Measurements from ENCODE around the gene AKAP8L.

Gene AKAP8L

GRCh38 chr19:15441317-15441716, 22.5 kb upstream of the AKAP8L start:
- Histone ChIP-seq H3K36me3 (ENCODE audit: control insufficient read depth, insufficient read depth, low read length) (no peaks in the 10 kb centered on the region), H3K27me3 (ENCODE audit: control insufficient read depth, insufficient read depth, low read length, poor library complexity, severe bottlenecking) (no peaks in the 10 kb centered on the region), H3K4me1 (ENCODE audit: control insufficient read depth, insufficient read depth, low read length) (peaks cover 8% of the 10 kb centered on the region), H3K27ac (ENCODE audit: insufficient read depth, low read depth, low read length, poor library complexity, severe bottlenecking) (no peak overlapping the region), H3K4me3 (ENCODE audit: insufficient read depth, low read depth, low read length) (no peak overlapping the region), H3K9me3 (ENCODE audit: control insufficient read depth, low read length) (no peaks in the 10 kb centered on the region)
- WGBS, 2 experiments = 89 to 92% methylated on average over 3 of the region's 3 CpGs

- no peak overlapping the region for H3K27ac ChIP-seq (ENCODE audit: insufficient read depth, low read depth, low read length, poor library complexity, severe bottlenecking)
- H3K27me3 ChIP-seq (ENCODE audit: control insufficient read depth, insufficient read depth, low read length, poor library complexity, severe bottlenecking) = no peaks in the 10 kb centered on the region
- 94% methylated on average over 38 of the region's 38 CpGs for WGBS, 2 experiments
- no peaks in the 10 kb centered on the region for H3K36me3 ChIP-seq (ENCODE audit: control insufficient read depth, insufficient read depth, low read length)
- H3K4me3 ChIP-seq (ENCODE audit: insufficient read depth, low read depth, low read length) = no peak overlapping the region
- no peaks in the 10 kb centered on the region for H3K9me3 ChIP-seq (ENCODE audit: control insufficient read depth, low read length)
- H3K4me1 ChIP-seq (ENCODE audit: control insufficient read depth, insufficient read depth, low read length) = peaks cover 8% of the 10 kb centered on the region
Measured at GRCh38 chr19:15439821-15440641, 21.2 kb upstream of the AKAP8L start.

GRCh38 chr19:15439078-15439799, 20.5 kb upstream of the AKAP8L start:
- H3K4me3 ChIP-seq (ENCODE audit: insufficient read depth, low read depth, low read length) = no peak overlapping the region
- H3K4me1 ChIP-seq (ENCODE audit: control insufficient read depth, insufficient read depth, low read length) = peaks cover 8% of the 10 kb centered on the region
- no peak overlapping the region for H3K27ac ChIP-seq (ENCODE audit: insufficient read depth, low read depth, low read length, poor library complexity, severe bottlenecking)
- 86 to 88% methylated on average over 24 to 25 of the region's 25 CpGs for WGBS, 2 experiments
- H3K27me3 ChIP-seq (ENCODE audit: control insufficient read depth, insufficient read depth, low read length, poor library complexity, severe bottlenecking) = no peaks in the 10 kb centered on the region
- no peaks in the 10 kb centered on the region for H3K36me3 ChIP-seq (ENCODE audit: control insufficient read depth, insufficient read depth, low read length)
- H3K9me3 ChIP-seq (ENCODE audit: control insufficient read depth, low read length) = no peaks in the 10 kb centered on the region

- Histone ChIP-seq H3K4me1 (ENCODE audit: control insufficient read depth, insufficient read depth, low read length) (peaks cover 8% of the 10 kb centered on the region), H3K4me3 (ENCODE audit: insufficient read depth, low read depth, low read length) (no peak overlapping the region), H3K36me3 (ENCODE audit: control insufficient read depth, insufficient read depth, low read length) (no peaks in the 10 kb centered on the region), H3K27me3 (ENCODE audit: control insufficient read depth, insufficient read depth, low read length, poor library complexity, severe bottlenecking) (no peaks in the 10 kb centered on the region), H3K9me3 (ENCODE audit: control insufficient read depth, low read length) (no peaks in the 10 kb centered on the region), H3K27ac (ENCODE audit: insufficient read depth, low read depth, low read length, poor library complexity, severe bottlenecking) (no peak overlapping the region)
- WGBS, 2 experiments = 93 to 94% methylated on average over 27 of the region's 27 CpGs
Measured at GRCh38 chr19:15438577-15438976, 19.8 kb upstream of the AKAP8L start.

- H3K4me1 ChIP-seq (ENCODE audit: control insufficient read depth, insufficient read depth, low read length) = peaks cover 8% of the 10 kb centered on the region
- 88 to 98% methylated on average over 2 of the region's 2 CpGs for WGBS, 2 experiments
- no peak overlapping the region for H3K27ac ChIP-seq (ENCODE audit: insufficient read depth, low read depth, low read length, poor library complexity, severe bottlenecking)
- H3K27me3 ChIP-seq (ENCODE audit: control insufficient read depth, insufficient read depth, low read length, poor library complexity, severe bottlenecking) = no peaks in the 10 kb centered on the region
- no peaks in the 10 kb centered on the region for H3K36me3 ChIP-seq (ENCODE audit: control insufficient read depth, insufficient read depth, low read length)
- H3K9me3 ChIP-seq (ENCODE audit: control insufficient read depth, low read length) = no peaks in the 10 kb centered on the region
- no peak overlapping the region for H3K4me3 ChIP-seq (ENCODE audit: insufficient read depth, low read depth, low read length)
Measured at GRCh38 chr19:15438124-15438496, 19.3 kb upstream of the AKAP8L start.

GRCh38 chr19:15437355-15438123, 18.8 kb upstream of the AKAP8L start:
- WGBS, 2 experiments = 91 to 94% methylated on average over 10 of the region's 10 CpGs
- Histone ChIP-seq H3K4me1 (ENCODE audit: control insufficient read depth, insufficient read depth, low read length) (peaks cover 8% of the 10 kb centered on the region), H3K27ac (ENCODE audit: insufficient read depth, low read depth, low read length, poor library complexity, severe bottlenecking) (no peak overlapping the region), H3K27me3 (ENCODE audit: control insufficient read depth, insufficient read depth, low read length, poor library complexity, severe bottlenecking) (no peaks in the 10 kb centered on the region), H3K36me3 (ENCODE audit: control insufficient read depth, insufficient read depth, low read length) (no peaks in the 10 kb centered on the region), H3K4me3 (ENCODE audit: insufficient read depth, low read depth, low read length) (no peak overlapping the region), H3K9me3 (ENCODE audit: control insufficient read depth, low read length) (no peaks in the 10 kb centered on the region)

GRCh38 chr19:15436826-15437110, 18.0 kb upstream of the AKAP8L start:
- no peak overlapping the region for H3K4me3 ChIP-seq (ENCODE audit: insufficient read depth, low read depth, low read length)
- 91 to 92% methylated on average over 15 of the region's 15 CpGs for WGBS, 2 experiments
- H3K4me1 ChIP-seq (ENCODE audit: control insufficient read depth, insufficient read depth, low read length) = peaks cover 8% of the 10 kb centered on the region
- H3K36me3 ChIP-seq (ENCODE audit: control insufficient read depth, insufficient read depth, low read length) = no peaks in the 10 kb centered on the region
- no peak overlapping the region for H3K27ac ChIP-seq (ENCODE audit: insufficient read depth, low read depth, low read length, poor library complexity, severe bottlenecking)
- no peaks in the 10 kb centered on the region for H3K9me3 ChIP-seq (ENCODE audit: control insufficient read depth, low read length)
- no peaks in the 10 kb centered on the region for H3K27me3 ChIP-seq (ENCODE audit: control insufficient read depth, insufficient read depth, low read length, poor library complexity, severe bottlenecking)

GRCh38 chr19:15436012-15436825, 17.4 kb upstream of the AKAP8L start:
- no peaks in the 10 kb centered on the region for H3K27me3 ChIP-seq (ENCODE audit: control insufficient read depth, insufficient read depth, low read length, poor library complexity, severe bottlenecking)
- H3K36me3 ChIP-seq (ENCODE audit: control insufficient read depth, insufficient read depth, low read length) = no peaks in the 10 kb centered on the region
- 89% methylated on average over 10 of the region's 10 CpGs for WGBS, 2 experiments

GRCh38 chr19:15433519-15434069, 14.8 kb upstream of the AKAP8L start:
- WGBS, 2 experiments = 67 to 69% methylated on average over 8 of the region's 8 CpGs
- Histone ChIP-seq H3K4me3 (ENCODE audit: insufficient read depth, low read depth, low read length) (peak overlapping the region; percentile 63), H3K9me3 (ENCODE audit: control insufficient read depth, low read length) (no peaks in the 10 kb centered on the region), H3K4me1 (ENCODE audit: control insufficient read depth, insufficient read depth, low read length) (peaks cover 10% of the 10 kb centered on the region), H3K36me3 (ENCODE audit: control insufficient read depth, insufficient read depth, low read length) (no peaks in the 10 kb centered on the region), H3K27me3 (ENCODE audit: control insufficient read depth, insufficient read depth, low read length, poor library complexity, severe bottlenecking) (no peaks in the 10 kb centered on the region), H3K27ac (ENCODE audit: insufficient read depth, low read depth, low read length, poor library complexity, severe bottlenecking) (no peak overlapping the region)

More at GRCh38 chr19:15436012-15436825, 17.4 kb upstream of the AKAP8L start:
- Histone ChIP-seq H3K9me3 (ENCODE audit: control insufficient read depth, low read length) (no peaks in the 10 kb centered on the region), H3K27ac (ENCODE audit: insufficient read depth, low read depth, low read length, poor library complexity, severe bottlenecking) (no peak overlapping the region), H3K4me3 (ENCODE audit: insufficient read depth, low read depth, low read length) (no peak overlapping the region), H3K4me1 (ENCODE audit: control insufficient read depth, insufficient read depth, low read length) (peaks cover 11% of the 10 kb centered on the region)
